Suprapubic skin (tissue), 4 donors: ENCODE results near the gene ABCC1. TPM values are rescaled to one million over a fixed set of nuclear protein-coding genes. Genes with fewer than 3 reads are reported as not detected.
"Not testable (repeated sequence)": the region's sequence is repeated elsewhere in the genome, so short reads cannot be mapped to it uniquely, and the experiment has no call there.

Experiments used
- DNase-seq, 2 donors: peaks; one replicate each; pipeline ENCODE4 v3.0.0-alpha.2; 2019; ENCODE audit warnings: low spot score in 2 of 2
- H3K27ac ChIP-seq: fragments of 200-600 bp; sonication (generic); one replicate; pipeline ENCODE4 v1.5.1; 2019
- H3K27me3 ChIP-seq: fragments of 200-600 bp; sonication (generic); one replicate; pipeline ENCODE4 v1.5.1; 2019
- H3K36me3 ChIP-seq: fragments of 200-600 bp; sonication (generic); one replicate; pipeline ENCODE4 v1.5.1; 2019
- H3K4me1 ChIP-seq: fragments of 200-600 bp; sonication (generic); one replicate; pipeline ENCODE4 v1.5.1; 2019
- H3K4me3 ChIP-seq: fragments of 200-600 bp; sonication (generic); one replicate; pipeline ENCODE4 v1.5.1; 2019; ENCODE audit warnings: mild to moderate bottlenecking
- H3K9me3 ChIP-seq: fragments of 200-600 bp; sonication (generic); one replicate; pipeline ENCODE4 v1.5.1; 2019
- EP300 ChIP-seq: sonication (generic); formaldehyde crosslinking; IDR thresholded peaks from one replicate; pipeline ENCODE4 v1.6.1; 2017; ENCODE audit warnings: antibody characterized with exemption
- POLR2A ChIP-seq, 2 donors: fragments of 450-650 bp; IDR thresholded peaks; one replicate each; pipeline ENCODE4 v1.6.1; 2017; ENCODE audit warnings: antibody characterized with exemption in 2 of 2, mild to moderate bottlenecking in 2 of 2, moderate library complexity in 2 of 2
- POLR2AphosphoS5 ChIP-seq, 3 donors: sonication (generic); formaldehyde crosslinking; IDR thresholded peaks; one replicate each; pipeline ENCODE4 v1.6.1; 2017; ENCODE audit warnings: antibody characterized with exemption in 3 of 3
- WGBS: methylation state at CpG from one replicate; pipeline ENCODE4 v1.1.5; 2018; 5-methylcytosine and 5-hydroxymethylcytosine counted together
- total RNA-seq, 4 donors: library from RNA; depleted of rRNA; stranded (reverse); fragments of >200 nt; gene quantifications; one replicate each; pipeline ENCODE4 v1.1.0, GENCODE V29; 2016
- TF ChIP-seq, protein P1 (sequence below), 2 donors: fragments of 200-600 bp in 1 of 2; fragments of 450-650 bp in 1 of 2; sonication (generic) in 1 of 2; IDR thresholded peaks; one replicate each; pipeline ENCODE4 v1.5.1; 2016 to 2019; ENCODE audit warnings: antibody characterized with exemption in 2 of 2, mild to moderate bottlenecking in 1 of 2, moderate library complexity in 1 of 2

The ABCC1 gene
- total RNA-seq, 4 donors from 2014 or later, result 22.1 to 37.4 (median 27.2) TPM

DNA sequence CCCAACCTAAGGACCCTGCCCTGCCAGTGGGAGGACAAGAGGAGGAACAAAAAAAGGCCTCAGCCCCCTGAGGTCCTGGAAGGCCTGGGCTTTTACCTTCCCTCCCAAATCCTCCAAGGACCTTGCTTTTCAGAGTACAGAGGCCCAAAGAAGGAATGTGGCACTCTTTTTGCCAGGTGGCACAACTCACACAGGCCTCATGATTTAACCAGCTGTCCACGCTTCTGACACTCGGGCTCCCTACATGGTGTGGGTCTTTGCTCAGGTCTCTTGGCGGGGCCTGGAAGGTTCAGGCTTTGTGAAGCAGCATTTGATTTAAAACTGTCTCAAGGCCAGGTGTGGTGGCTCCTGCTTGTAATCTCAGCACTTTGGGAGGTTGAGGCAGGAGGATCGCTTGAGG is 153.3 kb downstream of the ABCC1 start:
- no peak overlapping the region for H3K4me3 ChIP-seq
- H3K27me3 ChIP-seq, result no peaks in the 10 kb centered on the region
- peaks cover 50% of the 10 kb centered on the region for H3K36me3 ChIP-seq
- no peak for TF ChIP-seq EP300
- no peak for TF ChIP-seq POLR2AphosphoS5 (IDR thresholded peaks at IDR 0.05)
- TF ChIP-seq, protein P1, sequence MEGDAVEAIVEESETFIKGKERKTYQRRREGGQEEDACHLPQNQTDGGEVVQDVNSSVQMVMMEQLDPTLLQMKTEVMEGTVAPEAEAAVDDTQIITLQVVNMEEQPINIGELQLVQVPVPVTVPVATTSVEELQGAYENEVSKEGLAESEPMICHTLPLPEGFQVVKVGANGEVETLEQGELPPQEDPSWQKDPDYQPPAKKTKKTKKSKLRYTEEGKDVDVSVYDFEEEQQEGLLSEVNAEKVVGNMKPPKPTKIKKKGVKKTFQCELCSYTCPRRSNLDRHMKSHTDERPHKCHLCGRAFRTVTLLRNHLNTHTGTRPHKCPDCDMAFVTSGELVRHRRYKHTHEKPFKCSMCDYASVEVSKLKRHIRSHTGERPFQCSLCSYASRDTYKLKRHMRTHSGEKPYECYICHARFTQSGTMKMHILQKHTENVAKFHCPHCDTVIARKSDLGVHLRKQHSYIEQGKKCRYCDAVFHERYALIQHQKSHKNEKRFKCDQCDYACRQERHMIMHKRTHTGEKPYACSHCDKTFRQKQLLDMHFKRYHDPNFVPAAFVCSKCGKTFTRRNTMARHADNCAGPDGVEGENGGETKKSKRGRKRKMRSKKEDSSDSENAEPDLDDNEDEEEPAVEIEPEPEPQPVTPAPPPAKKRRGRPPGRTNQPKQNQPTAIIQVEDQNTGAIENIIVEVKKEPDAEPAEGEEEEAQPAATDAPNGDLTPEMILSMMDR (IDR thresholded peaks at IDR 0.05), result no peak
- no peak for TF ChIP-seq POLR2A (IDR thresholded peaks at IDR 0.05)
- no peak overlapping the region for H3K27ac ChIP-seq
- no peak for DNase-seq
- H3K9me3 ChIP-seq, result no peaks in the 10 kb centered on the region
- WGBS, result 100% methylated on average over 4 of the region's 4 CpGs
- no peaks in the 10 kb centered on the region for H3K4me1 ChIP-seq

DNA sequence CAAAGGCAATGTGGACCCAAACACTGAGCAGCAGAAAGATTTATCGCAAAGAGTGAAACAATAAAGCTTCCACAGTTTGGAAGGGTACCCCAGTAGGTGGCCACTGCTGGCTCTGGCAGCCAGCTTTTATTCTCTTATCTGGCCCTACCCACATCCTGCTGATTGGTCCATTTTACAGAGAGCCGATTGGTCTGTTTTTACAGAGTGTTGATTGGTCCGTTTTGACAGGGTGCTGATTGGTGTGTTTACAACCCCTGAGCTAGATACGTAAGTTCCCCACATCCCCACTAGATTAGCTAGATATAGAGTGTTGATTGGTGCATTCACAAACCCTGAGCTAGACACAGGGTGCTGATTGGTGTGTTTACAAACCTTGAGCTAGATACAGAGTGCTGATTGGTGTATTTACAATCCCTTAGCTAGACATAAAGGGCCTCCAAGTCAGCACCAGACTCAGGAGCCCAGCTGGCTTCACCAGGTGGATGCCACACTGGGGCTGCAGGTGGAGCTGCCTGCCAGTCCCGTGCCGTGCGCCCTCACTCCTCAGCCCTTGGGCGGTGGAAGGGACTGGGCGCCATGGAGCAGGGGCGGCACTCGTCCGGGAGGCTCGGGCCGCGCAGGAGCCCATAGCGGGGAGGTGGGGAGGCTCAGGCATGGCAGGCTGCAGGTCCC is 154.9 kb downstream of the ABCC1 start:
- not testable (repeated sequence) for H3K27ac ChIP-seq, H3K4me3 ChIP-seq, DNase-seq, H3K4me1 ChIP-seq, H3K27me3 ChIP-seq, H3K9me3 ChIP-seq
- WGBS, result 94% methylated on average over 15 of the region's 16 CpGs
- H3K36me3 ChIP-seq, result peaks cover 45% of the 10 kb centered on the region

DNA sequence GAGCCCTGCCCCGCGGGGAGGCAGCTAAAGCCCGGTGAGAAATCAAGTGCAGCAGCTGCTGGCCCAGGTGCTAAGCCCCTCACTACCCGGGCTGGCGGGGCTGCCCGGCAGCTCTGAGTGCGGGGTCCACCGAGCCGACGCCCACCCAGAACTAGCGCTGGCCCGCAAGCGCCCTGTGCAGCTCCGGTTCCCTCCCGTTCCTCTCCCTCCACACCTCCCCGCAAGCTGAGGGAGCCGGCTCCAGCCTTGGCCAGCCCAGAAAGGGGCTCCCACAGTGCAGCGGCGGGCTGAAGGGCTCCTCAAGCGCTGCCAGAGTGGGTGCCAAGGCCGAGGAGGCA is 155.4 kb downstream of the ABCC1 start:
- H3K36me3 ChIP-seq, result peaks cover 50% of the 10 kb centered on the region
- H3K27ac ChIP-seq, H3K27me3 ChIP-seq, H3K9me3 ChIP-seq, H3K4me3 ChIP-seq, H3K4me1 ChIP-seq, DNase-seq: not testable (repeated sequence)
- 88% methylated on average over 5 of the region's 21 CpGs for WGBS

DNA sequence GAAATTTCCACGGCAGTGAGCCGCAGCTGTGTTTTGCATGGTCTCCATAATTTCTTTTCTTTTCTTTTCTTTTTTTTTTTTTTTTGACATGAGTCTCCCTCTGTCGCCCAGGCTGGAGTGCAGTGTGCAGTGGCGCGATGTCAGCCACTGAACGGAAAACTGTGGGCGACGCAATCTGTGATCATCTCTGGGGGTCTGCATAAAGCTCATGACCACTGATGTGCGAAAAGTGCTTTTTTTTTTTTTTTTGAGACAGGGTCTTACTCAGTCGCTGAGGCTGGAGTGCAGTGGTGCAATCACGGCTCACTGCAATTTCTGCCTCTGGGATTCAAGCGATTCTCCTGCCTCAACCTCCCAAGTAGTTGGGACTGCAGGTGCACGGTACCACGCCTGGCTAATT is 156.2 kb downstream of the ABCC1 start:
- no peaks in the 10 kb centered on the region for H3K27me3 ChIP-seq
- peaks cover 59% of the 10 kb centered on the region for H3K36me3 ChIP-seq
- no peaks in the 10 kb centered on the region for H3K4me1 ChIP-seq
- no peak overlapping the region for H3K4me3 ChIP-seq
- no peak for TF ChIP-seq POLR2AphosphoS5 (IDR thresholded peaks at IDR 0.05)
- TF ChIP-seq POLR2A (IDR thresholded peaks at IDR 0.05), result no peak
- no peak for TF ChIP-seq EP300
- TF ChIP-seq, protein P1 (IDR thresholded peaks at IDR 0.05), result no peak
- no peaks in the 10 kb centered on the region for H3K9me3 ChIP-seq
- no peak overlapping the region for H3K27ac ChIP-seq
- DNase-seq, result no peak
- WGBS, result 88% methylated on average over 14 of the region's 14 CpGs

DNA sequence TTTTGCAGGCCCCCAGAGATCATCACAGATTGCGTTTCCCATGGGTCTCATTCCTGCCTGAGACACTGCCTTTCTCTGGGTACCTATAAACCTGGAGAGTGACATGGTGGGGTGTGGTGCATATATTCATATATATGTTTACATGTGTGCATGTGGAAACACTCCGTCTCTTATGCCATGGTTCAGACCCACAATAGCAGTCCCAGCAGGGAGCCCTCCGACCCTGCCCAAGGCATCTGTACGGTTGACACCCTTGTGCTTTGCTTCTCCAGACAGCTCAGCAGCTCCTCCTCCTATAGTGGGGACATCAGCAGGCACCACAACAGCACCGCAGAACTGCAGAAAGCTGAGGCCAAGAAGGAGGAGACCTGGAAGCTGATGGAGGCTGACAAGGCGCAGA is 157.1 kb downstream of the ABCC1 start:
- TF ChIP-seq, protein P1 (IDR thresholded peaks at IDR 0.05), result no peak
- TF ChIP-seq POLR2A (IDR thresholded peaks at IDR 0.05) (no peak), EP300 (no peak), POLR2AphosphoS5 (IDR thresholded peaks at IDR 0.05) (no peak)
- Histone ChIP-seq H3K4me3 (no peak overlapping the region), H3K4me1 (no peaks in the 10 kb centered on the region), H3K27me3 (no peaks in the 10 kb centered on the region), H3K27ac (no peak overlapping the region), H3K9me3 (no peaks in the 10 kb centered on the region), H3K36me3 (peaks cover 67% of the 10 kb centered on the region)
- DNase-seq, result no peak
- WGBS, result 92% methylated on average over 6 of the region's 6 CpGs

DNA sequence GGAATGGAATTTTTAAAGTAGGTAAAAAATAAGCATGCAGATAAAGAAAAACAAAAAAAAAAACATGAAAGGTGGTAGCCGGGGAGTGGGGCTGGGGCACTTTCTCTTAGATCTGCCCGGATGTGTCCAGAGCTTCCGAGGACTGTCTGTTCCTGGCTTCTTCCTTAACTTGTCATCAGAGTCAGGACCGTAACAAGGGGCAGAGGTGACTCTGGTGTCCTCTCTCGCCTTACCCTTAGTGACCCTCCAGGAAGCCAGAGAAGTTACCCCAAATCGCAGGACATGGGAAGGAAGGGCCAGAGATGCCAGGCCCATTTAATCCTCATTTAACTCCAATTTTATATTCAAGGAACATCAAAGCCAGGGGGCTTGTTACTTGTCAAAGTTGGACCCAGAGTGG is 158.4 kb downstream of the ABCC1 start:
- Histone ChIP-seq H3K27ac (no peak overlapping the region), H3K36me3 (peaks cover 72% of the 10 kb centered on the region), H3K4me1 (no peaks in the 10 kb centered on the region), H3K27me3 (no peaks in the 10 kb centered on the region), H3K4me3 (no peak overlapping the region), H3K9me3 (no peaks in the 10 kb centered on the region)
- TF ChIP-seq EP300 (no peak), POLR2A (IDR thresholded peaks at IDR 0.05) (no peak), POLR2AphosphoS5 (IDR thresholded peaks at IDR 0.05) (no peak)
- TF ChIP-seq, protein P1 (IDR thresholded peaks at IDR 0.05), result no peak
- whole genome bisulfite sequencing, result 80% methylated on average over 6 of the region's 6 CpGs
- no peak for DNase-seq
